ENCODE measurements around the gene KIAA0753.

Gene KIAA0753

DNA sequence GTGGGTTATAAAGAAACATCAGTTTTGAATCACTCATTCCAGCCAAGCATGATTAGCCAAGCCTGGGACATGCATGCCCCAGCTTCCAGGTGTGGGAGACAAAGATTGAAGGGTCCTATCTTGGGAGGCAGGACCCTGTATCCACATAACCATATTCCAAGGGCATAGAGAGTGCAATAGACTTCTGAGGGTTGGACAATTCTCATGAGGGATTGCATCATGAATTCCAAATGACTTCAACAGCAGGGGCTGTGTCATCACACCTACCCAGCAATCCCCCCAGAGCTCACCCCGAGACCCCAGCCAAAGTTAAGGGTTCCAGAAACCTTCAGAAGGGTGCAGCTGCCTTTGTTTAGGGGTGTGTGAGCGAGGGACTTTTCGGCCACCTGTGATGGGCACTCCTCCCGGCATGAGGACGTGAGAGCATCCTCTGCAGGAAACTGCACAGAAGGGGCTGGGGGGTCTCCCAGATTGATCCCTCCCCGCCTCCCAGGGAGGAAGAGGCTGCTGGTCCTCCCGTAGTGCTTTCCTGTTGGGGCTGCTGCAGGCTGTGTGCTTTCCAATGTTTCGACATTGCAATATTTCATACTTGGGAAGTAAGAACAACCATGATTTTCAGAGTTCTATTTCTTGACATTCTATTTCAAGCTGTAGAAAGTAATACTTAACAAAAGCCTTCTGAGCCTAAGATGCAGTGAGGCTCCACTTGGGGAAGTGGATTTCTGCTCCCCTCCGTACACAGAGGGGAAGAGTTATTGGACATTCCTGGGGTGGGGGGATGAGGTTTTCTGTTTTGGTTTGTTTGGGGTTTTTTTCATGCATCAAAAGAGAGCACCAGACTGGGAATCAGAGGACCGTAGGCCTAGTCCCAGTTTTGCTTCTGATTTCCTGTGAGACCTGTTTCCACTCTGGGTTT lies 70.9 kb downstream of the KIAA0753 start:
- no peak for DNase-seq (ENCODE audit: low spot score)

GRCh38 chr17:6568184-6568758 lies 72.2 kb downstream of the KIAA0753 start:
- no peak for DNase-seq (ENCODE audit: low spot score)

- no peak for DNase-seq (ENCODE audit: low spot score)
Observed at GRCh38 chr17:6567528-6568183, 72.9 kb downstream of the KIAA0753 start.

- DNase-seq (ENCODE audit: low spot score) = no peak
Observed at GRCh38 chr17:6561446-6561845, 79.1 kb downstream of the KIAA0753 start.

- no peak for DNase-seq (ENCODE audit: low spot score)
Observed at GRCh38 chr17:6560496-6560895, 80.0 kb downstream of the KIAA0753 start.

DNA sequence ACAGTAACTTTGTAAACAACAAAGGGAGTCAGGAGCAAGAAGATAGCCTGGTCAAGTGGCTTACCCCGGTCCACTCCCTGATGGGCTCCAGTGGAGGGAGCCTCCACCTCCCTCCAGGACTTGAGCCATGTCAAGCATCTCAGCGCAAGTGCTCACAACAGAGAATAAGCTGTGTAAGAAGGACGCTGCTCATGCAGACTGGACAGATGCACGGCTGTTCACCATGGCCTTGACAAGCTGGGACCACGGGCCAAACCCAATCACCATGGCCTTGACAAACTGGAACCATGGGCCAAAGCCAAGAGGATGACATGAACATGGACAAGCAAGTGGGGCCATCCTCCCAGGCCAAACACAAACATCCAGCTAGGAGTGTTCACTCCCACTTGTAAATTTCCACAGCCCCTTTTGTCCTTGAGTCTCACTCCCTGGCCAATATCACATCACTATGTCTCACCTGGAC lies 80.7 kb downstream of the KIAA0753 start:
- DNase-seq (ENCODE audit: low spot score) = no peak

GRCh38 chr17:6558932-6559752 lies 81.4 kb downstream of the KIAA0753 start:
- no peak for DNase-seq (ENCODE audit: low spot score)

- DNase-seq (ENCODE audit: low spot score) = no peak
Observed at GRCh38 chr17:6558276-6558675, 82.2 kb downstream of the KIAA0753 start.

DNA sequence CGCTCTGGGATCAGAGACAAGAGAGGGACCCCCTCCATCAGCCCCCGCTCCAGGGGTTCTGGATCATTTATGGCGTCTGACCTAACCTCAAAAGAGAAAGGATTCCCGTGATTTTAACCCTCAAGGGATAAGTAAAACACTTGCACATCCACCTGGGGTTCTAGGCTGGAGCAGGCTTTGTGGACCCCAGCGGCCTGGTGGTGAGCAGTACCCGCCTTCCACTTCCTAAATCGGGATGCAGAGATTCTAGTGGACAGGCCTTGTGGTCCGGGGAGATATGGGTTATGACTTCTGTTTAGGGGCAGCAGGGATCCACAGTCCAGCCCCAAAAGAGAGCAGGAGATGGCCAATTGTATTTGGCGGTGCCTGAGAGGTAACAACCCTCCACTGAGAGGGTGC lies 83.5 kb downstream of the KIAA0753 start:
- DNase-seq (ENCODE audit: low spot score) = no peak

DNA sequence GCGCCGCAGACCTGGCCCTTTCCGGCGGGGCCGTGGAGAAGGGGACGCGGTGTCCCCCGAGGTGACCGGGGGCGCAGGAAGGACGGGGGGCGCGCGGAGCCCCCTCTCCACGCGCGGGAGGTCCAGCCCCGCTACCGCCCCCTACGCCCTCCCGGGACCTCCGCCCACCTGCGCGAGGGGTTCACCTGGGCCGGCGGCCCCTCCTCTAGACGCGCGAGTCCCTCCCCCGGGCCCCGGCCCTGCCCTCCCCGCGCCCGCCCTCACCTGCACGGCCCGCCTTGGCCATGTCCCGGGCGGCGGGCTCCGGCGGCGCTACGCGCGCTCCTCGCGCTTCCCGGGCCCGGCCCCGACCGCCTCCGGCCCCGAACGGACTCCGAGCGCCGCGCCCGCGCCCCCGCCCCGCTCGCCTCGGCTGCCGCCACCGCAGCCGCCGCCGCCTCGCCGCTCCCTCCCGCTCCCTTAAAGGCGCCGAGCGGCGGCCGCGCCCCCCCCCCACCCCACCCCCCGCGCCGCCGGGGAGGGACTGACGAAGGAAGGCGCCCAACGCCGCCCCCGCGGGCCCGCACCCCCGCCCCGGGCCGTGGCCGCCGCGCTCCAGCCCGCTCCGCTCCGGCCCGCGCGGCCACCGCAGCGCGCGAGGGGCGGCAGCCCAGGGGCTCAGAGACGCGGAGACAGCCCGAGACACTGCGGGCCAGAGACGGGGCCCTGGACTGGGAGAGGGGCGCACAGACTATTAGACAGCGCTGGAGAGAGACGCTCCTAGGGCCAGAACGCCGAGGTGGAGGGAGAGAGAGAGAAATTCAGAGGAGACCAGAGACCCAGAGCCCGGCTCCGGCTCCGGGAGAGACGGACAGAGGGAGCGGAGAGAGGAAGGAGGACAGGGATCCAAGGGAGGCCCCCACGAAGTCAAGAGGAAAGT lies 84.1 kb downstream of the KIAA0753 start, which contains the start of gene PITPNM3:
Gene PITPNM3 (minus strand): TSS at position 435 of the 919 bp plus-strand sequence. CDS start 149 bp downstream, at position 286.
- DNase-seq (ENCODE audit: low spot score) = no peak

GRCh38 chr17:6555331-6556120 lies 85.0 kb downstream of the KIAA0753 start:
- no peak for DNase-seq (ENCODE audit: low spot score)

DNA sequence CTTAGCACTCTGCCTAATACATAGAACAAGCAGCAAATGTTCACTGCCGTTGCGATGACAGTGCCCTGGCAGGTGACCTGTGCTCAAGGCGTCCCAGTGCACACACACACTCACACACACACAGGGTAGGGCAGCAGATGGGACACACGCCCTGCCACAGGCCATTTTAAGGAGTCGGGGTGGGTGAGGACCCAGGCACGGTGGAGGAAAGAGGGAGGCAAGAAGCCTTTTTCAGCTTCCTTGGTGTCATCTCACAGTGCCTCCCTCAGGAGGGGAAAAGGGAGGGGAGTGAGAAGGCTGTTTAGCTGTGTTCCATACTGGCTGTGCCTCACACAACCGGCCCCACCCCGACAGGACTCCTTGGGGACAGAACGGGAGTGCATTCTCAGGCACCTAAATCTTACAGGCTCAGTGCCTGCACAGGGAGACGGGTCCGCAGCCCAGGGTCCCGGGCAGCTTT lies 85.6 kb downstream of the KIAA0753 start:
- DNase-seq (ENCODE audit: low spot score) = no peak

DNA sequence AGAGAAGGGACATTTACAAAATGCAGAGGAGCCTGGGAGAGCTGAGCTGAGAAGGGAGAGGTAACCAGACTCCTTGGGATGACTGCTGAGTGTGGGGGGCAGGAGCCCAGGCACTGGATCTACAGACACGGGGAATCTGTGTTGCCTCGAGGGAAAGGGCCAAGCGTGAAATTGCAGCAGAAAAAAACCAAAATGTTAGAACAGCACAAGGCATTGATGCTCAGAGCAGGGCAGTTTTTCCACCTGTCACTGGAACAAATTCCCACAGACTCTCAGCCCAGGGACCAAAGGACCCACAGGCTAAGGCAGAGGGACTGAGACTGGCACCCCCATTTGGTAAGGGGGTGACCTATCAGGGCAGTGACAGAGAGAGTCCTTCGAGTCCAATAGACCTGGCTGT lies 86.2 kb downstream of the KIAA0753 start:
- DNase-seq (ENCODE audit: low spot score) = no peak

DNA sequence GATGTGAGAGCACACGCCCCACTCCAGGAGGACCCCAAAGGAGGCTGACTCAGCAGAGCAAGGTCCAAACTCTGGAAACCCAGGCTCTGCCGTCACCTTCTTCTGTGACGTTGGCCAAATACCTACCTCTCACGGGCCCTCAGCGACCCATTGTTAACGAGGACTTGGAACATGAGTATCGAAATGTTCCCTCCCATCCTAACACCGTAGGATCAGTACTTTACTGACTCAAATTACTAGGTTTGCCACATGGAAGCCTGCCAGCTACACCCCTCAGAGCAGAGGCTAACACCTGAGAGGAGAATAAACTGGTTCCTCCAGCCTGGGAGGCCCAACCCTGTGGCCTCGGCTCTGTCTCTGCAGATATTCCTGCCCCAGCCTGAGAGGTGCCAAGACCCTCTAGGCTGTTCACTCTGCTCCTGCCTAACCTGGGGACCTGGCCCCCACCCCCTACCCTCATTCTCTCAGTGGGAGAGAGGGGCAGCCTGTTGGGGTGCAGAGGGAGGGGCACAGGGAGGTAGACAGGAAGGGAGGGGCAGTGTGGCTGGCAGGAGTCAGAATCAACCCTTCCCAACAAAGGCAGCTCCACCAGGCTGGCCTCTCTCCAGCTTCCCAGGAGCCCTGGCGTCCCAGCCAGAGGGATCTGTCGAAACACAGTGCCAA lies 88.5 kb downstream of the KIAA0753 start:
- DNase-seq (ENCODE audit: low spot score) = no peak

- DNase-seq (ENCODE audit: low spot score) = no peak
Observed at GRCh38 chr17:6551356-6551755, 89.2 kb downstream of the KIAA0753 start.

- no peak for DNase-seq (ENCODE audit: low spot score)
Observed at GRCh38 chr17:6549384-6550036, 91.0 kb downstream of the KIAA0753 start.

DNA sequence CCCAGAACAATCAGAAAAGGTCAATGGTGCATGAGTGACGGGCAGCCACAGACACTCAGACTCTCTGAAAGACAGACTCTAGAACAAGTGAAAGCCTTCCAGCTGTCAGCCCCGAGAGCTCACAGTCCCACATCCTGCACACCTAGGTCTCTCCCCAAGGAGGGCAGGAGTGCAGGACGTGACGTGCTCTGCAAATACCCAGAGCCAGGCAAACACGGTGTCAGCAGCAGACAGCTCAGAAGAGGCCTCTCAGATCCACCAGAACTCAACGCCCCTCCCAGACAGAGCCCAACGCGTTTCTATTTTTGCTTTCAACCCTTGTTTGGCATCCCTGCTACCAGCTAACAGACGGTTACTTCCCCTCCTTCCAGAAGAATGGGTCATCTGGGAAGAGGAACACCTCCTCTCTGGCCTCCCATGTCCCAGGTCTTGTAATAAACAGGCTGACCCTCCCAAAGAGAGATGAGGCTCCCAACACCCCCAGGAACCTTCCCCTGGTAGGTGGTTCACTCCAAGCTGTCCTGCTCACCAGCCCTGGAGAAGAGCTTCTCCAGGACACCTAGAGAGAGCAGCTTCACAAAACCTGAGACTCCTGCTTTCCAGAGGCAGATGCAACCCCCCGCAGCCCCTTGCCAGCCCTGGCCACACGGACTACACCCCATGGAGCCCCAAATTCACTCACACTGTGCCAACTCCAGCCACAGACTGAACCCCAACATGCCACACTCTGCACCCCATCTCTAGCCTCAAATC lies 91.8 kb downstream of the KIAA0753 start:
- peak; percentile 8 for DNase-seq (ENCODE audit: low spot score)

DNA sequence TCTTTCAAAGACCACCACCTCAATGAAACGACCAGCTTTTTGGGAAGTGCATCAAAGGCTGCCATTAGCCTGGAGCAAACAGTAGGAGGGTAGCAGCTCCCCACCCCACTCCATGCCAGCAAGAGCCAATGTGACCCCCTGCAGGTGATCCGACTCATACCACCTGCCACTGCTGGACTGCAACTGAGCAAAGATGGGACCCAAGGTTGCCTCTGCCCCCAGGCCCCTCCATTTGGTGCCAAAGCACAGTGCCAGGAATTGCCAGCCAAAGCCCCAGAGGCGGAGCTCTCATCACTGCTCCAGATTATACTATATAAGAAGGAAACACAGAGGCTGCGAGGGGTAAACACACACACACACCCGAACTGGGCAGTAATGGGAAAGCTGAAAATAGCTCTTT lies 92.5 kb downstream of the KIAA0753 start:
- no peak for DNase-seq (ENCODE audit: low spot score)
